Stimulated activated CD8-positive, alpha-beta memory T cell treated with anti-CD3 and anti-CD28 coated beads, Interleukin-7, amount 100 ng/mL, for 1 hour (primary cell): ENCODE results near the gene CHN1.

Experiments
- DNase-seq, 2 donors: peaks; one replicate each; pipeline ENCODE4 v3.0.0-alpha.2; 2020; ENCODE audit warnings: low read depth in 2 of 2

The CHN1 gene

GRCh38 chr2:175010848-175011254, 5.7 kb upstream of the CHN1 start:
- no peak for DNase-seq

DNA sequence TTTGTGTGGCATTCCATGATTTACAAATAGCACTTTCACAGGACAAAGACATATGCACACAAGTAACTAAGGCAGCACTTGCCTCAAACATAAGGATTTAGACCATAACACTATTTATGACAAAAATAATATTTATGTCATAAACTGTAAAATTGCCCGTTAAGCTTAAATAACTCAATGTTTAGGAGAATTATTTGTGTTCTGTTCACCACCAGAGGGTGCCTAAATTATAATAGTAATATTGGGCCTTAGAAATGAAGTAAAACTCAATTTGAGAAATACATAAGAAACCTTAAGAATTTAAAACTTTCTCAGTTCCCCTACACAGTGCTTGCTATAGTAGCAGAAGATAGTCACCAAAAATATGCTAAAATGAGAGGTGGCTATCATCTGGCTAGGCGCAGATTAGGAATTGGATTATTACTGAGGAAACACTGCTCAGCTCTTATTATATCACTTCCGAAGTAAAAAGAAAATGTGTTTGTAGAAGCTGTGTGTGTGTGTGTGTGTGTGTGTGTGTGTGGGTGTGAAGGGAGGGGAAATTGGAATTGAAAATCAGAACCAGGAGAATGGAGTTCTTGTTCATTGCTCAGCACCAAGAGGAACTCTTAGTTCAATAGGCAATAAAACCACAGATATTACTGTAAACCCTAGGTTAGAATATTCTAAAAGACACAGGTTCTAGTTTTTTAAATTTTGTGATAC, 4.9 kb upstream of the CHN1 start:
- no peak for DNase-seq

- no peak for DNase-seq
Observed at GRCh38 chr2:175008801-175009495, 3.8 kb upstream of the CHN1 start.

- no peak for DNase-seq
Observed at GRCh38 chr2:175008009-175008408, 2.8 kb upstream of the CHN1 start.

DNA sequence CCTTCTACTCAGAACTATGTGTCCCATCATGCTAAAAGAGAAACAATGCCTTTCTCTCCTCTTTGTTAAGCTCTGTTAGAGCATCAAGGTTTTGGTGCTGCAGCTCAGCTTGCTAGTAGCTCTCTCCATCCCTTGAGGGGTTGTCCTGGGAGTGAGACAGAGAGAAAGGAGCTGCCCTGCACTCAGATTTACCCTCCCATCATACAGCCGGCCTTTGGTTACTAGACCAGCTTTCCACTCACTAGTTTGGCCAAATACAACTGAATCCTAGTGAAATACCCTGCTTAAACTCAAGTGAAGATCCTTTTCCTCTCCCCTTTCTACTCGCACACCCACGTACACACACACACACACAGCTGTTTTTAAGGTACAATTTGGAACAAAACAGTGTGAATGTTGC, 2.3 kb upstream of the CHN1 start:
- no peak for DNase-seq

- DNase-seq = no peak
Observed at GRCh38 chr2:175006281-175006680, 1.1 kb upstream of the CHN1 start.

GRCh38 chr2:175005733-175006264, 618 bp upstream of the CHN1 start:
- DNase-seq = no peak

DNA sequence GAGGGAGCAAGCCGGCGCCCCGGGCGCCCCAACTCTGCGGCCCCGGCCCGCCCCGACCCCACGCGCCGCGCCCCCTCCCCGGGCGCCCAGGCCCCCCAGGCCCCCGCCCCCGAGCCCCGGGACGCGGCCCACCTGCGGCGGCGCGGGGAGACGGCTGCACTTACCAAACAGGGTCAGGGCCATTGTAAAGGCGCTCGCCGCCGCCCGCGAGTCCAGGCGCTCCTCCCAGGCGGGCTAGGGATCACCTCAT, 526 bp downstream of the CHN1 start:
- no peak for DNase-seq

GRCh38 chr2:175003875-175004729, 1.1 kb downstream of the CHN1 start:
- no peak for DNase-seq

DNA sequence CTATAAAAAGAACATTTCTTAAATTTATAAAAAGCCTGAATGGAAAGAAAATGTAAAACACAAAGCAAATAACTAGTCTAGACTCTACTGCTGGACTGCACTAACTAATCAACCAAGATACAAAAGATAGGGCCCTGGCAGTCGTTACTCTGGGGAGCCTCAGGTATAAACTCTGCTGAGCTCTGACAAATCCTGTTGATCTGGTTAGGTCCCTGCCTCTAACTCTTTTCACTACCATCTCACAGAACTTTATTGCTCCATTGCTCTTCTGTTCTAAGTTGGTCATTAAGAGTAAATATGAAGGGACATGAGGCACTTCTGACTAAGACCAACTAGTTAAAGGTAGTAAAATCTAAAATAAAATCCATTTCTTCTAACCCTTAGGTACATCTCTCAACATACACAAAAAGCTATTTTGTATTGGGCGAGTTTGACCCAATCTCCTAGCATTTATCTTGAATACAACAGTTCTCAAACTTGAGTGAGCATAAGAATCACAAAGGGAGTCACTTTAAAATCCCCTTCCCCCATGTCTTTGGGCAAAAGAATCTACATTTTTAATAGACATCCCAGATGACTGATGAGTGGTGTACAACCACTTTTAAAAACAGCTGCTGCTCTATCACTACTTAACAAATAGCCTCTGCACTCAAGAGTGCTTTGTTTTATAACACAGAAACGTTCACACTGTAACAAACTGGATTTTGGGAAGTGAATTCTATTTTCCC, 2.5 kb downstream of the CHN1 start:
- no peak for DNase-seq

GRCh38 chr2:175001566-175001965, 3.6 kb downstream of the CHN1 start:
- DNase-seq = no peak

GRCh38 chr2:174997110-174997509, 8.1 kb downstream of the CHN1 start:
- DNase-seq = no peak

GRCh38 chr2:174996622-174997021, 8.6 kb downstream of the CHN1 start:
- no peak for DNase-seq

GRCh38 chr2:174994381-174994780, 10.8 kb downstream of the CHN1 start:
- DNase-seq = no peak

DNA sequence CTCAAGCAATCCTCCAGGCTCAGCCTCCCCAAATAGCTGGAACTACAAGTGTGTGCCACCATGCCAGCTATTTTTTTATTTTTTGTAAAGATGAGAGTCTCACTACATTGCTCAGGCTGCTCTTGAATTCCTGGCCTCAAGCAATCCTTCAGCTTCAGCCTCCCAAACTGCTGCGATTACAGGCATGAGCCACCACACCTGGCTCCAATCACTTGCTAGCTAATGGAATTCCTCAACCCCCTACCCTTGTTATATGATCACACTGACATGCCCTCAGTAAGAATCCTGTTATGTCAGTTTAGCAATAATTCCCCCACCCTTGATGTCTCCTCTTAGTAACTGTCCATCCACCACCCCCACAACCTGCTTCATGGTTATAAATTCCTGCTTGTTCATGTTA, 12.3 kb downstream of the CHN1 start:
- no peak for DNase-seq

GRCh38 chr2:174985614-174986013, 19.6 kb downstream of the CHN1 start:
- DNase-seq = no peak

DNA sequence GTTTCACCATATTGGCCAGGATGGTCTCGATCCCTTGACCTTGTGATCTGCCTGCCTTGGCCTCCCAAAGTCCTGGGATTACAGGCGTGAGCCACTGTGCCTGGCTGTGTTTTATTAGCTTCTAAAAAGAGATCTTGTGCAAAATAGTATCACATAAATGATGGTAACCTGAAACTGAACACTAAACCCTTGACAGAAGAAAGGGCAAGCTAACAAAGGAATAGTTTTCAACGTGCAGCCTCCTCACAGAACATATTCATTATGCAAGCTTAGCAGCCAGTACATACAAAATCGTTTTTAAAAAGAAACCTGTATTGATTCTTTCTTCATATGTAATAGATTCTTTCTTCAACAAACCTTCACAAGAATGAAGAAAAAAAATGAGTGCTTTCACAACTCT, 20.6 kb downstream of the CHN1 start:
- no peak for DNase-seq

DNA sequence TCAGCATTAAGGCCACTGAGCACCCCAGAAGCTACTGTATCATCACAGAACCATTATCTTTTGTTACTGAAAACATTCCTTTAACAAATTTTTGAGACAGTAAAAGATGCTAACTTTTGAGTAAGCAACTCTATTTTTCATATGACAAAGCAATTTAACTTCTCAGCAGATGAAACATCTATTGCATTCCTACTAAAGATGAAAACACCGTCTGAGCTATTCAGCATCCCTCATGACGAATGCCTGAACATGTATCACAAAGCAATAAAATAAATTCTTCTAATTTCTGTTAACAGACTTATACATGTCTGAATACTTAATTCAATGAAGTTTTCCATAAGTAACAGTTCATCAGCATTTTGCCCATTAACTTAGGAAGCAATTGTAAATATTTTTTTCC, 23.9 kb downstream of the CHN1 start:
- DNase-seq = no peak

GRCh38 chr2:174979996-174980395, 25.2 kb downstream of the CHN1 start:
- DNase-seq = no peak

DNA sequence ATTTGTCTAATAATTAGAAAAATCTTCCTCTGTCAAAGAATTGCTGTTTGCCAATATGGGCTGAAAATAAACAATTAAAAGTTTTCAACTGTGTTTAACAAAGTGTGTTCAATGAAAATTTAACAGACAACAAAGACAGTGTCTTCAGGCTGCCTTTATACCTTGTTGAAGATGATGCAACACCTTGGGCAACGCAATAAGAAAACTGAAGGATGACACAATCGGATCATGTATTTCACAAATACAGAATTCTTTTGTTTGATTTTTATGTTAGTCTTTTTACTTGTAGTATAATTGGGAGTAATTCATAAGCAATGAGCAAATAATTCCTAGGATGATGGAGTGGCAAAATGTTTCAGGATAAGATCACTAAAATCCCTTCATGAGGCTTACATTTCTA, 27.8 kb downstream of the CHN1 start:
- no peak for DNase-seq

GRCh38 chr2:174974131-174974530, 31.1 kb downstream of the CHN1 start:
- DNase-seq = no peak

DNA sequence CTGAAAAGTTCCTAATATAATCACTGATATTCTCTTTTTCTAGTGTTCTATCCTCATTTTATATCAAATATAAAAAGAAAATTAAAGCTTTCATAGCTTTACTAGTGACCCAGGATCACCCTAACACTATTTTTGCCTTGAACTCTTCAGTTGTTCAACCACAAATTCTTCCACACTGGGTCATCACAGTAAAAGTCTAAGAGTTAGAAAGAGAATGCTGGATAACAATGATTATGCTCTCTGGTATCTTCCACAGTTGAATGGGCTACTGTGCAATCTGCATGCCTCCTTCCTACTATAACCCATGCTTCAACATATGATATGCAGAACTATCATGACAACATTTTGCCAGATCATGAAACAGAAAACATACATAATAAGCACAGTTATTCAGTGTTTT, 32.3 kb downstream of the CHN1 start:
- DNase-seq = no peak
